ENCODE measurements around the gene RABL6.
"Not testable (repeated sequence)": the region's sequence is repeated elsewhere in the genome, so short reads cannot be mapped to it uniquely, and the experiment has no call there.

Gene RABL6

GRCh38 chr9:136784249-136784996, 23.3 kb upstream of the RABL6 start:
- DNase-seq (ENCODE audit: low spot score in 2 of 2) (no peak), ATAC-seq (replicated peaks; ENCODE audit: extremely low read depth, poor library complexity, severe bottlenecking) (no peak)
- Mint-ChIP-seq H3K36me3 (ENCODE audit: insufficient read depth) (peaks cover 5% of the 10 kb centered on the region), H3K27ac (ENCODE audit: low read depth) (no peak overlapping the region), H3K4me1 (peaks cover 15% of the 10 kb centered on the region), H3K27me3 (peaks cover 7% of the 10 kb centered on the region), H3K9me3 (no peaks in the 10 kb centered on the region), H3K4me3 (no peak overlapping the region)

- Mint-ChIP-seq H3K27ac (ENCODE audit: low read depth) (no peak overlapping the region), H3K27me3 (peaks cover 1% of the 10 kb centered on the region), H3K4me3 (no peak overlapping the region), H3K36me3 (ENCODE audit: insufficient read depth) (peaks cover 5% of the 10 kb centered on the region), H3K4me1 (peaks cover 15% of the 10 kb centered on the region), H3K9me3 (no peaks in the 10 kb centered on the region)
- DNase-seq (ENCODE audit: low spot score in 2 of 2) (no peak), ATAC-seq (replicated peaks; ENCODE audit: extremely low read depth, poor library complexity, severe bottlenecking) (peak; percentile 32)
Measured at GRCh38 chr9:136784997-136785361, 22.8 kb upstream of the RABL6 start.

- H3K4me3 Mint-ChIP-seq; H3K27me3 Mint-ChIP-seq; ATAC-seq (replicated peaks; ENCODE audit: extremely low read depth, poor library complexity, severe bottlenecking): not testable (repeated sequence)
Measured at GRCh38 chr9:136785565-136786355, 22.0 kb upstream of the RABL6 start.

GRCh38 chr9:136786451-136786850, 21.3 kb upstream of the RABL6 start:
- ATAC-seq (replicated peaks; ENCODE audit: extremely low read depth, poor library complexity, severe bottlenecking), result no peak
- Mint-ChIP-seq H3K4me1 (peaks cover 15% of the 10 kb centered on the region), H3K9me3 (no peaks in the 10 kb centered on the region), H3K27ac (ENCODE audit: low read depth) (no peak overlapping the region), H3K36me3 (ENCODE audit: insufficient read depth) (peaks cover 10% of the 10 kb centered on the region), H3K27me3 (no peaks in the 10 kb centered on the region), H3K4me3 (no peak overlapping the region)
- no peak for DNase-seq (ENCODE audit: low spot score in 2 of 2)

More at GRCh38 chr9:136785565-136786355, 22.0 kb upstream of the RABL6 start:
- H3K4me1 Mint-ChIP-seq, result peaks cover 15% of the 10 kb centered on the region
- H3K27ac Mint-ChIP-seq (ENCODE audit: low read depth); H3K9me3 Mint-ChIP-seq; H3K36me3 Mint-ChIP-seq (ENCODE audit: insufficient read depth); DNase-seq (ENCODE audit: low spot score in 2 of 2): not testable (repeated sequence)

GRCh38 chr9:136786983-136787382, 20.8 kb upstream of the RABL6 start:
- H3K4me3 Mint-ChIP-seq; H3K9me3 Mint-ChIP-seq; DNase-seq (ENCODE audit: low spot score in 2 of 2); H3K36me3 Mint-ChIP-seq (ENCODE audit: insufficient read depth); ATAC-seq (replicated peaks; ENCODE audit: extremely low read depth, poor library complexity, severe bottlenecking); H3K27ac Mint-ChIP-seq (ENCODE audit: low read depth); H3K27me3 Mint-ChIP-seq: not testable (repeated sequence)
- H3K4me1 Mint-ChIP-seq, result peaks cover 17% of the 10 kb centered on the region

GRCh38 chr9:136787690-136788400, 19.9 kb upstream of the RABL6 start:
- Mint-ChIP-seq H3K27me3 (no peaks in the 10 kb centered on the region), H3K27ac (ENCODE audit: low read depth) (no peak overlapping the region), H3K4me3 (no peak overlapping the region), H3K36me3 (ENCODE audit: insufficient read depth) (peaks cover 10% of the 10 kb centered on the region), H3K9me3 (no peaks in the 10 kb centered on the region), H3K4me1 (peaks cover 21% of the 10 kb centered on the region)
- DNase-seq (ENCODE audit: low spot score in 2 of 2), result peak; percentile 52 to 63
- ATAC-seq (replicated peaks; ENCODE audit: extremely low read depth, poor library complexity, severe bottlenecking), result no peak

GRCh38 chr9:136788644-136789522, 18.9 kb upstream of the RABL6 start:
- not testable (repeated sequence) for H3K4me3 Mint-ChIP-seq; H3K27ac Mint-ChIP-seq (ENCODE audit: low read depth); H3K36me3 Mint-ChIP-seq (ENCODE audit: insufficient read depth); DNase-seq (ENCODE audit: low spot score in 2 of 2); H3K9me3 Mint-ChIP-seq; H3K27me3 Mint-ChIP-seq; ATAC-seq (replicated peaks; ENCODE audit: extremely low read depth, poor library complexity, severe bottlenecking)
- H3K4me1 Mint-ChIP-seq, result peaks cover 21% of the 10 kb centered on the region

- ATAC-seq (replicated peaks; ENCODE audit: extremely low read depth, poor library complexity, severe bottlenecking), result no peak
- H3K4me3 Mint-ChIP-seq, result no peak overlapping the region
- no peaks in the 10 kb centered on the region for H3K27me3 Mint-ChIP-seq
- peaks cover 21% of the 10 kb centered on the region for H3K4me1 Mint-ChIP-seq
- DNase-seq (ENCODE audit: low spot score in 2 of 2), result no peak
- H3K9me3 Mint-ChIP-seq, result no peaks in the 10 kb centered on the region
- H3K36me3 Mint-ChIP-seq (ENCODE audit: insufficient read depth), result peaks cover 12% of the 10 kb centered on the region
- H3K27ac Mint-ChIP-seq (ENCODE audit: low read depth), result no peak overlapping the region
Measured at GRCh38 chr9:136789523-136789937, 18.2 kb upstream of the RABL6 start.

GRCh38 chr9:136790640-136791515, 16.9 kb upstream of the RABL6 start, which contains the start of gene TMEM141:
Gene TMEM141 (plus strand): TSS chr9:136791344. CDS start chr9:136791371, 27 bp downstream.
- Mint-ChIP-seq H3K36me3 (ENCODE audit: insufficient read depth) (peaks cover 9% of the 10 kb centered on the region), H3K27me3 (no peaks in the 10 kb centered on the region), H3K4me1 (peaks cover 15% of the 10 kb centered on the region), H3K27ac (ENCODE audit: low read depth) (peak within 1 kb of the TSS; percentile 61), H3K4me3 (peak within 1 kb of the TSS; percentile 80), H3K9me3 (no peaks in the 10 kb centered on the region)
- DNase-seq (ENCODE audit: low spot score in 2 of 2), result peak; percentile 98 to 99
- peak; percentile 90 for ATAC-seq (replicated peaks; ENCODE audit: extremely low read depth, poor library complexity, severe bottlenecking)

- Mint-ChIP-seq H3K9me3 (no peaks in the 10 kb centered on the region), H3K27ac (ENCODE audit: low read depth) (peak overlapping the region; percentile 61), H3K27me3 (no peaks in the 10 kb centered on the region), H3K4me1 (peaks cover 15% of the 10 kb centered on the region), H3K4me3 (peak overlapping the region; percentile 80), H3K36me3 (ENCODE audit: insufficient read depth) (peaks cover 9% of the 10 kb centered on the region)
- DNase-seq (ENCODE audit: low spot score in 2 of 2) (peak; percentile 59 to 61), ATAC-seq (replicated peaks; ENCODE audit: extremely low read depth, poor library complexity, severe bottlenecking) (peak; percentile 28)
Measured at GRCh38 chr9:136791516-136792276, 16.1 kb upstream of the RABL6 start.

Data from central memory CD8-positive, alpha-beta T cell (primary cell).